Hematopoietic multipotent progenitor cell treated with erythropoietin and hydrocortisone succinate and interleukin-3 and kit ligand, for 8 days (in vitro differentiated cells): ENCODE data around the gene CMBL.
A peak's percentile ranks its signal among the peaks of the same experiment; 100 is the strongest.
"Not testable (repeated sequence)": the region's sequence is repeated elsewhere in the genome, so short reads cannot be mapped to it uniquely, and the experiment has no call there.

ENCODE experiments used
- DNase-seq: peaks from one replicate; pipeline ENCODE4 v3.0.0-alpha.2; 2015

CMBL gene

DNA sequence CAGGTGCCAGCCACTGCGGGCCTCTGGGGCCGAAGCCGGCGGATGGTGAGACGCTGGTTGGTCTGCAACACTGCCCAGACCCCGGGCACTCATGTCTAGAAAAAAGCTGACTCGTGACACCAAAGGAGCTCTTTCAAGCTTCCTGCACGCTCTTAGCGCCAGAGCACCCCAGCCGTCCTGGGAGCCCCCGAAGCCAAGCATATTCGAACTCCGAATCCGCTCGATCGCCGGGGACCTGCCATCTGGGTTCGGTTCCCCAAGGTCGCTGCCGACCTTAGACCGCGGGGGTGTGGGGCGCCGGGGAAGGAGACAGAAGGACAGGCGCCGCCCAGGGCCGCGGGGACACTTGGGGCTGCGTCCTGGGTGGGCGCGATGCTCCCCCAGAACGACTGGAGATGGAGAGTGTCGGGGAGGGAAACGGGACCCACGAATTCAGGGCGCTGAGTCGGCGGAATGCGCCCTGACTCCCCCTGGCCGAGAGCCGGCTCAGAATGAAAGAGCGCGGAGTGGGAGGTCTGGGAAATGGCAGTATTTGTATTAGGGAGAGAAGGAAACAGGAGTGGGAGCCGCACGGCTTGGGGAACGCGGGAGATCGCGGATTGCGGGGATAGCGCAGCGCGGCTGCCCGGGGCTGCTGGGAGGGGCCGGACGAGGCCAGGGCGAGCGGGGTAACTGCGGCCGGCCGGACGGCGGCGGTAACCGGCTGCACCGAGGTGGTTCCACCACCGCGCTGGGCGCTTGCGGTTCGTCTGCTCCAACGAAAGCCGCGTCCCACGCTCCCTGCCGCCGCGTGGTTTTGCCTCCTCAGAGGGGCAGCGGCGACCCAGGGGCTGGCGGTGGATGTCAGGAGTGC, 25.7 kb upstream of the CMBL start:
- DNase-seq: peak; percentile 38

DNA sequence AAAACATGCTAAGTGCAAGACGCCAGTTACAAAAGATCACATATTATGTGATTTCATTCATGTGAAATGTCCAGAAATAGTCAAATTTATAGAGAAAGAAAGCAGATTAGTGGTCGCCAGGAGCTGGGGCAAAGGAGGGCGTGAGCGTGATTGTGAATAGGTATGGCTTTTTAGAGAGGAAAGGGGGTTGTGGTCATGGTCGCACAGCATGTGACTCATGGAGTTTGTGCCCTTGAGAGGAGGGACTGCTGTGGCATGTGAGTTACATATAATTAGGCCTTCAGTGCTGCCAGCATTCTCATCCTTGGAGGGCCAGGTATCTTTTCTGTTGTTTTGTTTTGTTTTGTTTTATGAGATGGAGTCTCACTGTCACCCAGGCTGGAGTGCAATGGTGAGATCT, 24.6 kb upstream of the CMBL start:
- no peak for DNase-seq

DNA sequence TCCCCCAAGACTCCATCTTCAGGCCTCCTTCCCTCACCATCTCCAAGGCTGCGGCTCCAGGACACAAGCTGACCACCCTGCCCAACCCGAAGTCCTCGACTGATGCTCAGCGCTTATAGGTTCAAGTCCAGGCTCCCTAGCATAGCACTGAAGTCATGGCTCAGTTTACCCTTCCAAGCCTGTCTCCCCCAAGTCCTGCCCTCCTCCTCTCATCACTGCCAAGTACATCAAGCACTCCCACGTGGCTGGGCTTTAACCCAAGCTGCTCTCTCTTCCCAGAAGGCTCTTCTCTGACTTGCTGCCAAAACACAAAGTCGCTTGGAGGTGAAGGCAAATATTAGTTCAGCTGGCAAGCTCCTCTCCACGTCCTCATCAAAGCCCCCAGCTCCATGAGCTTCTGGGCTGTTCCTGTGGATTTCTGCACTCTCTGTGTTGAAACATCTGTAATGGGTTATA, 23.7 kb upstream of the CMBL start:
- peak; percentile 50 for DNase-seq

DNA sequence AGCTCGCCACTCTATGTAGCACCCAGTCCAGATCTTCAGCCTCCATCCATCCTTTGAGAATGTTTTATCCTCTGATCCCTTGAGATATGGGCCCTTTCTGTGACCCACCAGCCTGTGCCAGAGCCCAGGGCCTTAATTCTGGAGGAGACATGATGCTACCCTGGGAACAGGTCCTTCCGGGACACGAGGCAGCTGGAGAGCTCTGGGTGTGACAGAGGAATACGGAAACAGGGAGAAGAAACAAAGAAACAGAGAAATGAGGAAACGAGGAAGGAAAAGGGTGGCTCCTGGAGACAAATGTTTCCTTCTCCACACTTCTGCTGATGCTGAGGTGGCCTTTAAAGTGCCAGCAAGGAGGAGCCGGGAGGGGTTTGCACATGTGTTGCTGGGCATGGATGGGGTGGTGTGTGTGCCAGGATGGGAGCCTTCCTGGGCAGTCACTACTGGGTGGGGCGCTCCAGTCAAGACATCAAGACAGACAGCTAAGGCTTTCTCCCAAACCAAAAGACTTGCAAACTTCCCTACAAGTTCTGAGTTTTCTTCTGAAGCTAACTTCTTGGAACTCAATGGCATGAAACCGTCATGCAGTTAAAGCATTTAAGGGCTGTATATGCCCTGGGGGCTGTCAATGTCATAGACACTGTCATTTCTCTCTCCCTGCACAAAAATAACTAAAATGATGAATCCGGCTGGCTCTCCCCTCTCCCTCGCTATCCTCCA, 23.0 kb upstream of the CMBL start:
- no peak for DNase-seq

DNA sequence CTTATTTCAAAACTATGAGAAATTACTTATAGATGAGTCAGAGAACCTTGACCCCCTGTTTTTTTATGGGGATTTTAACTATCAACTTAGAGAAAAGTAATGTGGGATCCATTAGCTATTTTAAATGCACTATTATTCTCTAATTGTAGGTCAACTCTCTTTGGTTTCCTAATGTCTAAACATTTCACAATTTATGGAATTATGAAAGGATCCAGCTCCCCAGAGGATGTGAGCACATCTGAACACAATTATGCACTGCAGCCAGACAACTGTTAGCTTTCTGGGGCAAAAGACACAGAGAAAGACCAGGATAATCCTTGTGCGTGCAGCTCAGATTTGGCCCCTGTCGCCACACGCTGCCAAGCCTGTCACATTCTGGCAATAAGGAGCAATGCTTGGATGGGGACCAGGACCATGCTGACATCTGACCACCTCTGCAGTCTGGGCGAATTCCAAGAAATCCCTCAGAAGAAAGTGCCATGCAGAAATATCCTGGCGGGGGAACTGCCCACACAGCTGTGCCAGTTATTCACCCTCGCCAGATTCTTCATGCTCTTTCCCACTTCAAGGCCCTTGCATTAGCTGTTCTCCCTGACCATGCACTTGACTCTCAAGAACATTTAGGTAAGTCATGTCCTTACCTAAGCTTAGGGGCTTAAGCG, 22.2 kb upstream of the CMBL start:
- DNase-seq: no peak

DNA sequence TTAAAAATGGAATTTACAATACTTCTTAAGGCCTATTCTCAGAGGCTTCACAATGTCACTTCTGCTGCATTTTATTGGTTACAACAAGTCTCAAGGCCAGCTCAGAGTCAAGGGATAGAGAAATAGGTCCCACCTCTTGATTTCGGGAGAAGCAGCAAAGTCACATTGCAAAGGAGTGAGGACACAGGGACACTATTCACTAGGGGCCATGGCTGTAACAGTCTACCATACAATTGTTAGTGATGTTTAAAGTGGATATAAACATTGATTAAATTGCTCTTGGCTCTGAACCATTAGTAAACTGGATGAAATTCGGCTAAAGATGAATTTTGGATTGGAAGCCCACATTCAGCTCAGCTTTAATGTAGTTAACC, 21.7 kb upstream of the CMBL start:
- no peak for DNase-seq

DNA sequence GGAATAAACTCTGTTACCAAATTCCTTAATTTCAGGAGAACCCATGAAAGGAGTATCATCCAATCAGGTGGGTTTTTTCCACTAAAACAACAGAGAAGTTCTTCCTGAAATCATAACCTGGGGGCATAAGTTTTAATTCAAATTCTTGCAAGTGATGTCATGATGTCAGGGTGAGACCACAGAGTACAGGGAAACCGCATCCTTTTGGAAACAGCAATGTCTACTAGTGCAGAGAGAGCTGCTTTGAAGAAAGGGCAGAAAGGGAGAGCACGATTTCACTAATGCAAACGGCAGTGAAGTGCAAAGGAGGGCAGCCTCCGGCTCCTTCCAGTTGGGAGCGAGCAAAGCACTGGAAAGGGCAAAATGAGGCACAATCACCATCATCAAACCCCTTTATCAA, 20.6 kb upstream of the CMBL start:
- no peak for DNase-seq

DNA sequence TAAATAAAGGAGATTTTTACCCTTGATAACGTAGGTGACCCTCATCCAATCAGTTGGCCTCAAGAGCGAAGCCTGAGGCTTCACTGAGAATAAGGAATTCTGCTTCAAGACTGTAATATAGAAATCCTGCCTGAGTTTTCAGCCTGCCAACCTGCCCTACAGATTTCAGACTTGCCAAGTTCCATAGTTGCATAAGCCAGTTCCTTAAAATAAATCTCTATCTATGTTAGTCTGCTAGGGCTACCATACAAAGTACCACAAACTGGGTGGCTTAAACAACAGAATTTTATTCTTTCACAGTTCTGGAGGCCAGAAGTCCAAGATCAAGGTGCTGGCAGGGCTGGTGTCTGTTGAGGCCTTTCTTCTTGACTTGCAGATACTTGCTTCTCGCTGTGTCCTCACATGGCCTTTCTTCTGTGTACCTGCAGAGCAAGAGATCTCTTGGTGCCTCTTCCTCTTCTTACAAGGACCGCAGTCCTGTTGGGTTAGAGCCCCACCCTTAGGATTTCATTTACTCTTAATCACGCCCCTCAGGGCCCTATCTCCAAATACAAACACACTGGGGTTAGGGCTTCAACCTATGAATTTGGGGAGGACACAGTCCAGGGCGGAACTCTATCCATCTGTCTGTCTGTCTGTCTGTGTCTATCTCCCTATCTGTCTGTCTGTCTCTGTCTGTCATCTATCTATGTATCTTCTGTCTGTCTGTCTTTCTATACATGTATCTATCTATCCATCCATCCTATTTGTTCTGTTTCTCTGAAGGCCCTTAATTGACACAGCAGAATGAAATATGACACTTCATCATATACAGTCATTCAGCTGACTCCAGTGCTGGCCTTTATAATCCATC, 17.0 kb upstream of the CMBL start:
- peak; percentile 53 for DNase-seq

DNA sequence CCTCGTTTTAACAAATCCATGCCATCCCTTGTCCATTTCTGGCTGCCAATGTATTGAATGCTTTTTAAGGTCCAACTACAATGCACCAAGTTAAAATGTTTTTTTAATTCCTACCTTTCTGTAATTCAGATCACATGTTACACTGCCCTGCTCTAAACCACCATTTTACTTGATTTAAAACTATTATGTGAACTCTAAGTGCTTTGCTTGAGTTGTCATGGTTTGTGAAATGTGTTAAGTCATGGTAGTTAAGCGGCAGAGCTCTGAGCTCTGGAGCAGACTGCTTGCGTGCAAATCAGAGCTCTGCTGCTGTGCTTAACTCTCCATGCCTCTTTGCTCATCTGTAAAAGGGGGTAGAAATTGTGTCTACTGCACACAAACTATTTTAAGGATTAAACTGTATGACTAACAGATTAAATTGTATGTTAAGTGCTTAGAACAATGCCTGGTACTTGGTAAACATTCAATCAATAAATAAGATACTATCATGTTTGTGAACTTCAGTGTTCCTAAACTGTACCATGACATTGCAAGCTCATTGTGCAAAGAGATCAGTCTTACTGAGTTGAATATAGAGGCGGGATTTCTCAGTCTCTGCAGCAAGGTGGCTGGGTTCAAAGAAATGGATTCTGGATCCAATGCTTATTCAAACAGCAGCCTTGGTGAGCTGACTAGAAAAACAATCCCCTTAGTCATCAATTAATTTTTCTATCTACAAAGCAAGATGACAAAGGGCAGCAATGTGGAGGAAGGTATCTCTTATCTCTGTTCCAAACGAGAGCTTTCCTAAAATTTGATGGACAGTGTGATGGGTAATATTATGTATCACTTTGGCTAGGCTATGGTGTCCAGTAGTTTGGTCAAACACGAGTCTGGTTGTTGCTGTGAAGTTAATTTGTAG, 16.1 kb upstream of the CMBL start:
- no peak for DNase-seq

DNA sequence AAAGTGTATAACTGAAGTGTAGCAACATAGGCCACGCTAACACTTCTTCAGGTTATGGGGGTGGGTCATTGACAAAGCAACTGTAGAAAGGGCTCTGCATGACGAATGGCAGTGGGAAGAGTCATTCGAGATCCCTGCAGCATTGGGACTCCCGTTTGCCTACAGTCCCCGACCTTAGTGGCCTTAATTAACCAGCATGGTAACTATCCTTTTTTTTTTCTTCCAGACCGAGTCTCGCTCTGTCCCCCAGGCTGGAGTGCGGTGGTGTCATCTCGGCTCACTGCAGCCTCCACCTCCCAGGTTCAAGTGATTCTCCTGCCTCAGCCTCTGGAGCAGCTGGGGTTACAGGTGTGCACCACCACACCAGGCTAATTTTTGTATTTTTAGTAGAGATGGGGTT, 14.2 kb upstream of the CMBL start:
- DNase-seq: no peak

DNA sequence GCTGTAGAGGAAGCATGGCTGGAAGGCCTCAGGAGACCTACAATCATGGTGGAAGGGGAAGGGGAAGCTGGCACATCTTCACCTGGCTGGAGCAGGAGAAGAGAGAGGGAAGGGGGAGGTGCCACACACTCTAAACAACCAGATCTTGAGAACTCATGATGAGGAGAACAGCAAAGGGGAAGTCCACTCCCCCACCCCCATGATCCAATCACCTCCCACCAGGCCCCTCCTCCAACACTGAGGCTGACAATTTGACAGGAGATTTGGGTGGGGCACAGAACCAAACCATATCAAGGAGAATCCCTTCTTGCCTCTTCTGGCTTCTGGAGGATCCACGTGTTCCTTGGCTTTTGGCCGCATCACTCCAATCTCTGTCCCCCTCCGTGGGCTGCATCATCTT, 13.1 kb upstream of the CMBL start:
- DNase-seq: peak; percentile 56

DNA sequence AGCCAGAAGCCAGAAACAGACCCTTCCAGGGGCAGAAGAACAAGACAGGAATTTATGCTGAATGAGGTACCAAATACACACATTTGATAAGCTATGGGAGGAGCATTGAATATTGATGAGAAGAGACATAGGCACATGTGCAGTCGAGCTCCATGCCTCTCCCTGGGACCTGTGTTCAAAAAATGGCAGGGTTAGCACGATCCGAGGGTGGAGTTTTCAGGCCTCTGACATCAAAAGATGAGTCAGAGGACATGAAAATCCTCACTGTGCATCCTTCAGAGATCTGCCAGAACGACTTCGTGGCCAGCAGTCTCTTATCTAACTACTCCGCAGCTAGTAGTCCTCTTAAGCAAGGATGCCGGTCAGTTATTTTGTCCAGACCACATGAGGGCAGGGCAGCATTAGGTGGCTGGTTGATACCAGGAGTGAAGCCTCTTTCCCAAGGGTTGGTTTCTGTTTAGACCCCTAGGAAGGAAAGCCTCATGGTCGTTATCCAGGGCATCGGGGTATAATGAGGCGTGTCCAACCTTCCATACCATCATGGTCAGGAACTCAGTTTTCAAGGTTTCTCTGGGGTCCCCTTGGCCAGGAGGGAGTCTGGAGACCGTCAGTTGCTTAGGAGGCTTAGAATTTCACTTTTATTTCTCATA, 11.6 kb upstream of the CMBL start:
- peak; percentile 83 for DNase-seq

DNA sequence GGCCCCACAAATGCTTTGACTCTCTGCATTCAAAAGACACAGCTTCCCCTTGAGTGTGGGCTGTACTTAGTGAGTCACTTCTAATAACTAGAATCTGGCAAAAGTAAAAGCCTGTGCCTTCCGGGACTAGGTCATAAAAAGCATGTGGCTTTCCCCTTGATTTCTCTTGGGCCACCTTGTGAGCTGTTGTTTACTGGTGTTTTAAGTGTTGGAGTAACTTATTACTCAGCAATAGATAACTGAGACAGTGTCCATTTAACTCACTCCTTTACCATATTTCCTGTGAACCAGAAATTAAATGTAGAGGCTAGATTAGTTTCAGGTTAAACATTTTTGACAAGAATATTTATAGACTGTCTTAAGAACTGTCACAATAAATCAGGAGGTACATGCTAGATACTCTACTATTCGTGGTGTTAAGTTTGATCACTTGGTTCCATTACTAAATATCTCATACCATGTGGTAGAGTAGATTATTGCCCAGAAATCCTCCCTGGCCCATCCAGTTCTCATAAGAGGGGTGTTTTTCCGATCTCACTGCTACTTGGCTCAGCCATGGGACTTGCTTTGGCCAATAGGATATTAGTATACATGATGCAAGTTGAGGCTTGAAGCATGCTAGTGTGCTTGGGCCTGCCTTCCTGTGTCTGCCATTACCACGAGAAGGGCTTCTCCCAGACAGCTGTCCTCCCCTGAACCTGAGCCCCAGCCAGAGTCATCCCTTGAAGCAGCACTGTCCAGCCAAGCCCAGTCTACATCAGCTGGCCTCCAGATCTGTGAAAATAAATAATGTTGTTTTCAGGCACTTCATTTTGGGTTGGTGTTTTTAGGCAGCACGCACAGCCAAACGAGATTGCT, 10.4 kb upstream of the CMBL start:
- no peak for DNase-seq

DNA sequence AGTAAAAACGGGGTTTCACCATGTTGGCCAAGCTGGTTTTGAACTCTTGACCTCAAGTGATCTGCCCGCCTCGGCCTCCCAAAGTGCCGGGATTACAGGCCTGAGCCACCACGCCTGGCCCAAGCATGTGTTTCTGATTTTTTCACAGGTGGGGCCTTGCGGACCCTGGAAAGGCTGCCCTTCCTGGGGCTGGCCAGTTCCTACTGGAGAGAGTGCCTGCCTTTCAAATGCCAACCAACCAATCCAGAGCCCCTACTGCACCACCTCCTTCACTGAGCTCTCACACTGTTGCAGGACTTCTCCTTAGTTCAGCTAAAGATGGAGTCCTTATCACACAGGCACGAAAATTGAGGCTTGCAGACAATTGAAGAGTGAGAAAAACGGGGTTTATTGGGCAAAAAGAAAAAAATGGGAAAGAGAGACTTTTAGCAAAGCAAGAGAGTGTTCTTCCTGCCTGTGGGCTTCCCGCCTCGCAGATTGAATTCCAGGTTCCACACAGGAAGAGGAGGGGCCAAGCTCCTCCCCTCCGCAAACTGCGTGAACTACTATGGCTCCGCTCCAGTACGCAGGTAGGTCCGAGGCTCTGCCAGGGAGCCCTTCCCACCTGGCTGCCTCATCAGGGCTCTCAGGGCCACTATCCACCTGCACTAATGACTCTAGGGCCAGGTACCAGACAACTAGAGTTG, 8.3 kb upstream of the CMBL start:
- DNase-seq: no peak

DNA sequence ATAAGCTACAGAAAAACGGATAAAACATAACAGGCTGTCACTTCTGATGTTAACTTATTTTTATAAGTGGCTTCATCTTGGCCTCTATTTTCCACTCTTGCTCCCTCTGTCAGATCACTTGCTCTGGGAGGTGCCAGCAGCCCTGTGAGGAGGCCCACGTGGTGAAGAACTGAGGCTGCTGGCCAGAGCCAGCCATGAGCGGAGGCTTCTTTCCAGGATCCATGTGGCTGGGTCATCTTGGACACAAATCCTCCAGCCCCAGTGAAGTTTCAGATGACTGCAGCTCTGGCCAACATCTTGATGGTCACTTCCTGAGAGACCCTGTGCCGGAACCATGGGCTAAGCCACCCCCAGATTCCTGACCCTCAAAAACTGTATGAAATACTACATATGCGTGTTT, 7.5 kb upstream of the CMBL start:
- DNase-seq: no peak

DNA sequence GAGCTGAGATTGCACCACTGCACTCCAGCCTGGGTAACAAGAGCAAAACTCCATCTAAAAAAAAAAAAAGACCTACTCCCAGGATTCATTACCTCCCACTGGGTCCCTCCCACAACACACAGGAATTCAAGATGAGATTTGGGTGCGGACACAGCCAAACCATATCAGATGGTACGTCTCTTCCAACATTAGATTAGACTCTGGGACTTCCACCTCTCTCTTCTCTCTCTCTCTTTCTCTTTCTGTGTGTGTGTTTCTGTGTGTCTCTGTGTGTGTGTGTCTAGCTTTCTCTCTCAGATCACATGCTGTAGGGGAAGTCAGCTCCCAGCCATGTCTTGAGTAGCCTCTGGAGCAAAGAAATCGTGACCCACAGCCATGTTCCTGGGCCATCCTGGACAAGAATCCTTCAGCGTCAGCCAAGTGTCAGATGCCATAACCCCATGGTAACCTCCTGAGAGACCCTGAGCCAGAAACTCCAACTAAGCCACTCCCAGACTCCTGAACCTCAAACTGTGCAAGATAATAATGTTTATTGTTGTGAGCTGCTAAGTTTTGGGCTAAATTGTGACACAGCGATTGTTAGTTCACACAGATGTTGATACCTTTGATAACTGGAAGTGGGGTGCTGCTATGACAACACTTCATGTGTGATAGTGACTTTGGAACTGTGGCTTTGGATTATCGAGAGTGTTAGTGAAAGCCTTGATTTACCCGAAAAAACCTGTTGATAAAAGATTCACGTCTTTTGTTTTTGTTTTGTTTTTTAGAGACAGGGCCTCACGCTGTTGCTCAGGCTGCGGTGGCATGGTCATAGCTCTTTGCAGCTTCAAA, 4.1 kb upstream of the CMBL start:
- peak; percentile 33 for DNase-seq

DNA sequence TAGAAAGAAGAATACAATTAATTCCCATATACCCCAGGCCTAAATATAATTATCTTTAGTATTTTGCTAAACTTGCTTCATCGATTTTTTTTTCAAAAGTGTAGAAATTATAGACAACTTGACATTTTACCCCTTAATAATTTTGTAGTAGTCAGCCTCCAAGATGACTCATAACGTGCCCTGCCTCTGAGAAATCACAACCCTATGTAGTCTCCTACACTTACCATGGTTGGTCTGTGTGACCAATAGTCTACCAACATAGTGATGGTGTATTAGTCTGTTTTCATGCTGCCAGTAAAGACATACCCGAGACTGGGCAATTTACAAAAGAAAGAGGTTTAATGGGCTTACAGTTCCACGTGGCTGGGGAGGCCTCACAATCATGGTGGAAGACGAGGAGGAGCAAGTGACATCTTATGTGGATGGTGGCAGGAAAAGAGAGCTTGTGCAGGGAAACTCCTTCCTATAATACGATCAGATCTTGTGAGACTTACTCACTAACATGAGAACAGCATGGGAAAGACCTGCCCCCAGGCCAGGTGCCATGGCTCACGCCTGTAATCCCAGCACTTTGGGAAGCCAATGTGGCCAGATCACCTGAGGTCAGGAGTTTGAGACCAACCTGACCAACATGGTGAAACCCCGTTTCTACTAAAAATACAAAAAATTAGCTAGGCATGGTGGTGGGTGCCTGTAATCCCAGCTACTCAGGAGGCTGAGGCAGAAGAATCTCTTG, 3.3 kb upstream of the CMBL start:
- not testable (repeated sequence) for DNase-seq
